GM19372 (cell line): ENCODE measurements around the gene GPR3.
"Not testable (repeated sequence)": the region's sequence is repeated elsewhere in the genome, so short reads cannot be mapped to it uniquely, and the experiment has no call there.

Experiments used
- ATAC-seq: cut with Tn5 transposase; IDR thresholded peaks from one replicate; pipeline ENCODE4 v1.9.1; 2021; ENCODE audit warnings: mild to moderate bottlenecking, low read depth, moderate library complexity; ENCODE audit not compliant: unreplicated experiment

The GPR3 gene

DNA sequence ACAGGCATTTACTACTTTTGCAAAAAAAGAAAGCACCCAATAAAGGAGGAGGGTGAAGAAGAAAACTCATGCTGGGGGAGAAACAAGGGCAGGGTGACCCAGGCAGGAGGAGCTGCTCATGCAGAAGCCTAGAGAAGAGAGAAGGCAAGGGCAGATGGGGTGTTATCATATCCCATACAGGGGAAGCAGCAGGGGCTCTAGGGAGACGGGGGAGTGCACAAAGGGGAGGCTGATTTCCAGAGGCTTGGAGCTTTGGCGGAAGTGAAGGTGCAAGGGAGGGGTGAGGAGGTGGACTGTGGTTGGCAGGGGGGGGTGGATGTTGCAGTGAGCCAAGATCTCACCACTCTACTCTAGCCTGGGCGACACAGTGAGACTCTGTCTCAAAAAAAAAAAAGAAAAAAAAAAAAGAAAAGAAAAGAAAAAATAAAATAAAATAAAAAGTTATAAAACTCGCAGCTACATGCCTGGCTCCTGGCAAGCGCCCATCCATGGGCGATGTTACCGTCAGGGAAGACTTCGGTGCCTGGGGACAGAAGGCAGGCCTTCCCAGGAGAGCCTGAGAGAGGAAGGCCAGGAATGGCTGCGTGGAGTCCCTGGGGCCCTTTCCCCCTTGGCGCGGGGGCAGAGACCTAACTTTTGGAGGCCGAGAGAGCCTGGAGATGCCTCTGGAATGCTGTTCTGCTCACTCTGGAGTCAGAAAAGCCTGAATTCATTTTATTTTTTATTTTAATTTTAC is 14.5 kb upstream of the GPR3 start:
- ATAC-seq: no peak

DNA sequence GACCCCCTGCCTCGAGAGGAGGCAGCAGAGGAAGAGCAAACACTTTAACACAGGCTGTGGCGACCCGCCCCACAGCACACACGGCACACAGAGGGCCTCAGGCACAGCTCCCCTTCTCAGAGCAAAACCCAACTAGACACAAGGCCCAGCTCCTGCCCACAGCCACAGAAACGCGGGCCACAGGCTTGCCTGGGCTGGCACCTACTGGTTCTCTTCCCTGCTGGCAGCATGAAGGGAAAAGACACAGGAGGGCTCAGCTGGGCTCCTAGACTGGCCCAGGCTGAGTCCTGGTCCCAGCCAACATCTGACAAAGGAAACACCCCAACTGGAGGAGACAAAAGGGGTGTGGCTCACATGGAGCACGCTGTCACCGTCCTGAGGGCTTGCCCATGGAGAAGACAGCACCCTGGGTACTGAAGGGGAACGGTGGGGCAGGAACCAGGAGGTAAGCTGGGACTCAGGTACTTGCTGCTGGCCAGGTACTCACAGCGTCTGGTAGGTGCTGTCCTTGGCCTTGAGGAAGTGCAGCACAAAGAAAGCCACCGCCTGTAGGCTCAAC is 12.8 kb upstream of the GPR3 start:
- ATAC-seq: no peak

DNA sequence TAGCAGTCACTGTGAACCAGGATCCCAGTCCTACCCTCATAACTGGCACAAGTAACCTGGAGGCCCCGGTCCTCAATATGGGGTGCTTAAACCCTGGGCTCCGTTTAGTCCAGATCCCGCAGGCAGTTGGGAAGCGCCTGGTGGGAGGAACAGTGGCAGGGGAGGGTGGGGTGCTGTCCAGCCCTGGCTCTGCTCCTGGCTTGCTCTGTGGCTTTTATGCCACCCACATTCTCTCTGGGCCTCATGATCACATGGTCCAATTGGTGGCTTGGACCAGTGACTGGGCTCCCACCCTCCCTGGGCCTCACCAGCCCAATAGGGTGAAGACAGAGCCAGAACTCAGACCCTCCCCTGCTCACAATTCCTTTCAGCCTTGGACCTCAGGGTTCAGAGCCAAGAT is 12.2 kb upstream of the GPR3 start:
- no peak for ATAC-seq

DNA sequence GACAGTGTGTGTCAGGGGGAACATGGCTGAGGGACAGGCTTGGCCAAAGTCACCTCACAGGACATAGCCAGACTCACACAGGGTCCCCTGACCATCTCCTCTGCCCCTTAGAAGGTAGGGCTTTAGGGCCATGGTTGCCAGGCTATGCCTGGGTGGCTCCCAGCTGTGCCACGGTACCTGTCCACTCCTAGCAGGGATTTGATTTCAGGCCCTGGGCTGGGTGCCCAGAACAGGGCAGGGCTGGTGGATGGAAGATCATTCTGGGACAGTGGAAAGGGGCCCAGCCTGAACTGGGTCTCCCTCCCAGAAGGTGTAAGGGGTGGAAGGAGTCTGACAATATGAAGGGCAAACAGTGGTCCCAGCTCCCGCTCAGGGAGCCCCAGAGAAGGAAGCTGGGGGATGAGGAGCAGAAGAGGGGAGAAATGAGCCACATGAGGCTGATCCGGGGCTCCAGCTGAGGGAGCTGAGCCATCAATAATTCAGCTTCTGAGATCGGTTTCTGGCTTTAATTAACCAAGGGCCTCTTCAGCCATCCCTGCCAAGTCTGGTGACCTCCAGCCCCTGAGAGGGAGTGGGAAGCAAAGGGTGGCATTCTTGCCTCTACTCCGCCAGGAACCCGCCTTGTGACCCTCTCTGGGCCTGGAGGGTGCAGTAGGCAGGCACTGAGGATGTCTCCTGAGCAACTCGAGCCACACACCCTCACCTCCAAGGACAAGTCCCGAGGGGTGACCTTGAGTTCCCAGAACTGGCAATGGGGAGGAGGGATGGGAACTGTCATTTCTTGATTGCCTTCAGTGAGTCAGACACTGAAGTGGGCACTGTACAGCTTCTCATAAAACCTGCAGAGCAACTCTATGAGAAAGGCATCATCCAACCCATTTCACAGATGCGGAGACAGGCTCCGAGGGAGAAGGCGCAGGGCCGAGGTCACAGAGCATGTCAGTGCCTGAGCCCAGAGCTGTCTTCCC is 11.4 kb upstream of the GPR3 start:
- ATAC-seq: no peak

DNA sequence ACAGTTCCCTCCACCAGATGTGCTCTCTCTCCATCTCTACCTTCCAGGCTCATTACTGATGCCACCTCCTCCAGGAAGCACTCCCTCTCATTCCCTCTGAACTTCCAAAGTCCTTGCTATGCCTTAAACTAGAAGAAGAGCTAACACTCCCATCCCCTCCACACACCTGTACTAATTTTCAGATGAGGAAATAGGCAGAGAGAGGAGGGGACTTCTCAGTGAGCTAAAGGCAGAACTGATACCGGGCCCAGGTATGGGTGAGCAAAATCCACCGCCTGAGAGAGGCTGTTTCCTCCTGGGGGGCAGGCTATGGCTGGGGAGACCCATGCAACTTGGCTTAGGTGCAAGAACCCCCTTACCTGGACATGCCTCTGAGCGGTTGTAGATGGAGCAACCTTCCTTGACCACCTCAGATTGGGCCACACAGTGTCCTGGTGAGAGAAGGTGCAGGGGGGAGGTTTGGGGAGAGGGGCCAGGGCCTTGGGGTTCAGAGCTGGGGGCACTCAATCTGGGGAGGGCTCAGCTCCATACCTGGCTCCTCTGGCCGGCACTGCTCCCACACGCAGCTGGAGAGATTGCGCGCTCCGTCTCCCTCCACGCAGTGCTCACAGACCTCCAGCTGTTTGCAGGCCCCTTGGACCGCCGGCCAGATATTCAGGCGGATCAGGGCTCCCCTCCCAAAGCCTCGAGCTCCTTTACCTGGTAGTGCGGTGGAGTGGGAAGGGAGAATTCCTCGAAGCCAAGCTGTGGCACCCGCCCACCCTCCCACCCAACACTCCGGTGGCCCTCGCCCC is 10.3 kb upstream of the GPR3 start:
- no peak for ATAC-seq

DNA sequence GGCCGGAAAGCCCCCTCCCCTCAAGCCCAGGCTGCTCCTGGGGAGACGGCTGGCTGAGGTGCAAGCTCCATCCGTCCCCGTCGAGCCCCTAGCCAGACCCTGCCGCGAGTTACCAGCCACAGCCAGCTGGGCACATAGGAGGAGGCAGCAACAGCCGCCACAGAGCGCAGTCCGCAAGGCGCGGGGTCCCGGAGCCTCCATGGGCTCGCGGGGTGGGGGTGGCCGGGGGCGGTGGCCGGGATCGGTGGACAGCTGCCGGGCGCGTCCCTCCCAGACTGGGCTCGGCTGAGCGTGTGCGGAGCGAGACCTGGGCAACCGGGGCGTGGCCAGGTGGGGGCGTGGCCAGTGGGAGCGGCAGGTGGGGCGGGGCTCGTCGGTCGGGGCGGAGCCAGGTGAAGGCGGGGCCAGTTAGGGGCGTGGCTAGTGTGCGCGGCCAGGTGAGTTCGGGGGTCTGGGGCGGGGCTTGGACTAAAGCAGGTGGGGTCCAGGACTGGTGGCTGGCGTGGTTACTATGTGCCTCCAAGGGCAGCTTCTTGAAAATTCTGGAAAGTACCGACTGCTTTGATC is 9.3 kb upstream of the GPR3 start, which contains the start of gene CD164L2:
Gene CD164L2, minus strand, starts transcription at position 295 of the 567 bp plus-strand sequence. Its CDS starts 94 bp downstream, at position 201.
- no peak for ATAC-seq

DNA sequence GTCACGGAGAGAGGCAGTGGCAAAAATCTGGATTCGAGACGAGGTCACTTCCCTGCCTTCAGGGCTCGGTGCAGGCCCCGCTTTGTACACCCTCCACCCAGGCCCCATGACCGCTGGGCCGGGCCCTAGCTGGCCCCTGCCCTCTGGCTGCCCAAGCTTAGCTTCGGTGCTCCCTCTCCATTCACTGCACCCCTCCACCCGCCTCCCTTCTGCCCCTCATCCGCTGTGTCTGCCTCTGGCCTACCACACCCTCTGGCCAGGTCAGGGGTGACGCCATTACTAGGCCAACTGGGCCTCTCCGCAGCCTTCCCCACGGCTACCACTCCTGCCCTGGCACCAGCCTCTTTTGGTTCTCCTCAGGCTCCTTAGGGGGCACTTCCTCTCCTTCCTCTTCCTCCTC is 8.8 kb upstream of the GPR3 start:
- ATAC-seq: no peak

DNA sequence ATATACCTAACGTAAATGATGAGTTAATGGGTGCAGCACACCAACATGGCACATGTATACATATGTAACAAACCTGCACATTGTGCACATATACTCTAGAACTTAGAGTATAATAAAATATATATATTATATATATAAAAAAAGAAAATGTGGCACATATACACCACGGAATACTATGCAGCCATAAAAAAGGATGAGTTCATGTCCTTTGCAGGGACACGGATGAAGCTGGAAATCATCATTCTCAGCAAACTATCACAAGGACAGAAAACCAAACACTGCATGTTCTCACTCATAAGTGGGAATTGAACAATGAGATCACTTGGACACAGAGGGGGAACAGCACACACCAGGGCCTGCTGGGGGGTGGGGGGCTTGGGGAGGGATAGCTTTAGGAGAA is 7.6 kb upstream of the GPR3 start:
- ATAC-seq: not testable (repeated sequence)

DNA sequence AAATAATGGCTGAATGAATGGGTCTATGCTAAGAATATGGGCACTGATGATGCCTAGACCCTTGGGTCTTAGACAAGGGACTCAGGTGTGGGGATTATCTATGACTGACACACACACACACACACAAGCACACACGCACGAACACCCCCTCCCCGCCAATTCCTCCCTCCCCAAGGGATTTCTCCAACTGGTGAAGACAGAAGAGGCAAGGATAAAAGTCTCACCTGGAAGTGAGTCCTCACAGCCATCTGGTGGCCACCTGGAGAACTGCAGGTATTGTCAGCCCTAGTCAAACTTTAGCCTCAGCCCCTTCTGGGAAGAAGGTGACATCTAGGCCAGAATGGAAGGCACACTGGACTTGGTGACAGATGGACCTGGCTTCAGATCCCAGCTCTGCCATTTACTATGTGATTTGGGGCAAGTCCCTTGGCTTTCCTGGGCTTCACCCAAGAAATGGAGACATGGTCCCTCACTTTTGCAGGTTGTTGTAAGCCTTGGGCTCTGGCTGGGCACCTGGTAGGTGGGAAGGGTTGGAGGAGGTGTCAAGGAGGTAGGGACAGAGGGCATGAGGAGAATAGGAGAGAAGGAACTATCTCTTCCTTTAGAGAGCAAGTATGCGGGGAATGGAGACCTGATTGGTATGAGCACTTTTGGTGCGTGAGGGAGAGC is 4.0 kb upstream of the GPR3 start:
- no peak for ATAC-seq

DNA sequence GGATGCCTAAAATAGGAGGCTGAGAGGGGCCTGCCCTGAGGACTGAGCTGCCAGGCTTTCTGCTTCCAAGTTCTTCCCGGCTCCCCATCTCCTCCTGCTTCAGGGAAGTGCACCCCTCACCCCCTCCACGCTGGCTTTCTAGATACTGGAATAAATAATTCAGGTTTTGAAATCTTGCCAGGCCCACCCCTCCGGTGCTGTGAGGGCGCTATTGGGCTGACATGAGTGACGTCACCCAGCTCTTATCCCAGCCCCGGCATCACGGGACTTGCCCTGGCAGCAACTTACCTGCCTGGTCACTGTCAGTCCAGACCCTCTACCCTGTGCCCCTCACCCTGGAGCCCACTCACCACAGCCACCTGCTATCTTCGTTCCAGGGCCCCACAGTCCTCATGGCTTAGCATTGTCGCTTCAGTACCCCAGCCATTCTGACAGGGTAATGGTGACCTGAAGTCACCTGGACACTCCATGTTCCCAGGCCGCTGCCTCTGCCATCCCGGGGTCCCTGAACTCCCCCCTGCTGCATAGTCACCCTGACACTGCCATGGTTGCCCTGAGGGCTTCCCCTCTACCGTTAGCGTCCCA is 819 bp upstream of the GPR3 start:
- no peak for ATAC-seq

DNA sequence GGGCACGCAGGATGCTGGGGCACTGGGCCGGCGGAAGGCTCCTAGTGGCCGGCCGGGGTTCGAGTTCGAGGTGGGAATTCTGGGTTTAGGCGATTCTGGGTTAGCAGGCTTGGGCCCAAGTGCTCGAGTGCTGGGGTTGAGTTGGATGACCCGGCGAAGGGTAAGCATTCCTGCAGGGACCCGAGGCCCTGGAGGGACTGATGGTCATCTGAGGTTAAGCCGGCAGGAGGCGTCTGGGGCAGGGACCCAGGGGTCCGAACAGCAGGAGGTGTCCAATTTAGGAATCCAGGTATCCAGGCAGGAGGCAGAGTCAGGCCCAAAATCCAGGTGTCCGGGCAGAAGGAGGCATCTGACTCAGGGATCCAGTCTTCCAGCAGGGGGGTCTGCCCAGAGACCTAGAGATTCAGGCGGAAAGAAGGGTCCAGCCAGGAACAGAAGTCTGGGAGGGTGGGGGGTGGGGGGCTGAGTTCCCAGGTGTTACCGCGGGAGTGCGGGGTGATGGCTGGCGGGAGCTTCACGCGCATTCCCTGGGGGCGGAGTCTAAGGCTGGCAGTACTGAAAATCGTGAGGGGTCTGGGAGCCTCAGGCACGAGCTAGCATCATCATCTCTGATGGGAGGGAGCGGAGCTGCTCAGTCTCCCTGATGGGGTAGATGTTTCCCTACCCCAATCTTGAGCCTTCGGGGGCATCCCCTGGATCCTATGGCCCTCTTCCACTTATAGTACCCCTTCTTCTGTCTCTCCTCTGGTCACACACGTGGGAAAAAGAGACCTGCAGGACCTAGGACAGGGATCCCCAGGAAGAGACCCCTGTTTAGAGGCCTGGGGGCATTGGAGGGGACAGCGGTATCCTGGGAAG is 585 bp downstream of the GPR3 start:
- no peak for ATAC-seq

DNA sequence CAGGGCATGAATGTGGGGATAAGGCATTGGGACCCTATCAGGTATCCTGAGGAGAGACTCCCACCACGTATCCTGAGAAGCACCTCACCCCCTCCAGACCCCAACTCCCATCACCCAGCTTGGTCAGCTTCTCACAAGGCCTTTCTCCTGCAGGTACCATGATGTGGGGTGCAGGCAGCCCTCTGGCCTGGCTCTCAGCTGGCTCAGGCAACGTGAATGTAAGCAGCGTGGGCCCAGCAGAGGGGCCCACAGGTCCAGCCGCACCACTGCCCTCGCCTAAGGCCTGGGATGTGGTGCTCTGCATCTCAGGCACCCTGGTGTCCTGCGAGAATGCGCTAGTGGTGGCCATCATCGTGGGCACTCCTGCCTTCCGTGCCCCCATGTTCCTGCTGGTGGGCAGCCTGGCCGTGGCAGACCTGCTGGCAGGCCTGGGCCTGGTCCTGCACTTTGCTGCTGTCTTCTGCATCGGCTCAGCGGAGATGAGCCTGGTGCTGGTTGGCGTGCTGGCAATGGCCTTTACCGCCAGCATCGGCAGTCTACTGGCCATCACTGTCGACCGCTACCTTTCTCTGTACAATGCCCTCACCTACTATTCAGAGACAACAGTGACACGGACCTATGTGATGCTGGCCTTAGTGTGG is 1.3 kb downstream of the GPR3 start:
- ATAC-seq: no peak

DNA sequence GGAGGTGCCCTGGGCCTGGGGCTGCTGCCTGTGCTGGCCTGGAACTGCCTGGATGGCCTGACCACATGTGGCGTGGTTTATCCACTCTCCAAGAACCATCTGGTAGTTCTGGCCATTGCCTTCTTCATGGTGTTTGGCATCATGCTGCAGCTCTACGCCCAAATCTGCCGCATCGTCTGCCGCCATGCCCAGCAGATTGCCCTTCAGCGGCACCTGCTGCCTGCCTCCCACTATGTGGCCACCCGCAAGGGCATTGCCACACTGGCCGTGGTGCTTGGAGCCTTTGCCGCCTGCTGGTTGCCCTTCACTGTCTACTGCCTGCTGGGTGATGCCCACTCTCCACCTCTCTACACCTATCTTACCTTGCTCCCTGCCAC is 1.8 kb downstream of the GPR3 start:
- no peak for ATAC-seq

DNA sequence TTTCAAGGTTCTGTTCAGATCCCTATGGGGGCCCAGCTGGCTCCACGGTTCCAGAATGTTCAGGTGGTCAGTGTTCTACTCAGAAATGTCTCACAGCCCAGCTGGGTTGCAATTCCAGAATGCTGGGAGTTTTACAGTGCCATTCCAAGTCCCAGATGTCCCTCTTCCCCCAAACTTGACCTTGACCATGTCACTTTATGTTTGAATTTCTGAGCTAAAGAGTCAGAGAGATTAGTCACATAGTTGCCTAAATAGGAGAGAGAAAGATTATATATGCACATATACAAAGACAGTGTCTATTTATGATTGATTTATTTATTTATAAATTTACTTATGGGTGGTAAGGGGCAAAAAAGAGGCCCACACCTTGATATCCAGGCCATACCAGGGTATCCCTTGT is 2.5 kb downstream of the GPR3 start:
- no peak for ATAC-seq

DNA sequence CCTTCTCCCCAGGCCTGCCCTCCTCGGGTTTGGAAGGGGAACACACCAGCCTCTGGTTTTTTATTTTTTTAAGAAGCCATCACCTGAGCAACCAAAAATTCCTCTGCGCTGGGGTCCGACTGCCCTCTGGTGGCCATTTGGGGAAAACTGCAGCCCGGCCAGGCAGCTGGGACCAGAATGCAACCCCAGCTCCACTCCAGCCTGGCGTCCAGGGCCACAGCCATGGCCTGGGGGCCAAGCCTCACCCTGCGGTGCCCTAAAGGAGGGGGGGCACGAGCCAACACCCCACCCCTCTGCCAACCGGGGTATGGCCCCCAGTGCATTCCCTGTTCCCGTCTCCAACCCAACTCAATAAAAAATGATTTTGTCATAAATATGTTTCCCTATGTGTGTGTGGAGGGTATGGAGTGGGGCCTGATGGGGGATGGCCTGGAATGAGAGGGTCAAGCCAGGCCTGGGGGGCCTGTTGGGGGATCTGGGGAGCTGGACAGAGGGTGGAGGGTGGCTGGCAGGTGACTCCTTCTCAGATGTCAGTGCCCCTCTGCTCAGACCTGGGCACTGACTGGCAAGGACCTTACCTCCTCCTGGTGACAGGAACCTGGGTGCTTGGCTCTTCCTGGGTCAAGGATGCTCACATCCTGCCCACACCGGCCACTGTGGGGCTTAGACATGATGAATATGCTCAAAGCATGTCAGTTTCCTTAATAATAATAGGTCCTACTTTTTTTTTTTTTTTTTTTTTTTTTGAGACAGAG is 3.2 kb downstream of the GPR3 start:
- ATAC-seq: no peak

DNA sequence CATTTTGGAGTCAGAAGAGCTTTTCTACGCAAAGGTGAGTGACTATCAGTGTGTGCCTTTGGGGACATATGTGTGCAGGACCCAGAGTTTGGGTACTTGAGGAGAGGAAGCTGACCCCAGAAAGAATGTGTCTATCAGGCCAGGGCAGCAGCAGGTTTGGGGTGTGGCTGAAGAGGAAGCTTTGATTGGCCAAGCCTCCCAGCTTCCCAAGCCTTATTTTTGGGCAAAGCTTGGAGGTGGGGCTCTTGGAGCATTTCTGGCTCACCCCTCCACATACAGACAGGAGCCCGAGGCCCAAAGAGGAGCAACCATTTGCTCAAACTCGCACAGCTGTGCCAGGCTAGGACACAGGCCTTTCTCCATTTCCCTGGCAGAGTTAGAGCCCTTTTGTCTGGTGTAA is 4.7 kb downstream of the GPR3 start:
- ATAC-seq: no peak

DNA sequence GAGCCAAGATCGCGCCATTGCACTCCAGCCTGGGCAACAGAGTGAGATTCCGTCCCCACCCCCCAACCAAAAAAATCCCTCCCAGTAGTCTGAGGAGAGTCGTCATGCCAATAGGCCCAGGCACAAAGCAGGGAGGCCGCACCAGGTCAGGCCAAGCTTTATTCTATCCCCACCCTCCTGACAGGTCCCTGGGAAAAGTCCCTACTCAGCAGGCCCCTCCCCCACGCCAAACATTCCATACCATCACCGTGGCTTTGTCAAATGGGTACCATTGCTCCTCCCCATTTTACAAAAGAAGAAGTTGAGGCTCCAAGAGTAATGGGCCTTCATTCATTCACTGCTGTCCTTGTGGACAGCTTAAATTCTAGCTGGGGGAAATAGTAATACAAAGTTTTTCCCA is 5.3 kb downstream of the GPR3 start:
- ATAC-seq: no peak
